8988T (cell line): ENCODE data around the gene CFB.
"Not testable (repeated sequence)": the region's sequence is repeated elsewhere in the genome, so short reads cannot be mapped to it uniquely, and the experiment has no call there.

Experiments
- DNase-seq: peaks from one replicate; pipeline ENCODE4 v3.0.0; 2011

The CFB gene

DNA sequence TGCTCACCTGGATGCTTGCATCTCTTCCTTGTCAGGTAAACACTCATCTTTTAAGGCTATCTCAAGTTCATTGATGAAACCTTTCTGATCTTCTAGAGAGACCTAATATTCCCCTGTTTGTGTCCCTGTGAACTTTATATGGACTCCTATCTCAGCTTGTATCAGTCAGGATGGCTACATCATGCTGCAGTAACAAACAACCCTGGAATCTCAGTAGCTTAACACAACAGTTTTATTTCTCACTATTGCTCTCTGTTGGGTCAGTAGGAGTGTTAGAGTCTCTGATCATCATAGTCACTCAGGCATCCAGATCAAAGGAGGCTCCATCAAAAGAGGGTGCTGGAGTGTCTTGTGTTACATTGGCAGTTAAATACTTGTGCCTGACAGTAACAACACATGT is 30.5 kb upstream of the CFB start:
- DNase-seq, result no peak

- DNase-seq, result no peak
These were observed 30.1 kb upstream of the CFB start for GRCh38 chr6:31915756-31916155.

DNA sequence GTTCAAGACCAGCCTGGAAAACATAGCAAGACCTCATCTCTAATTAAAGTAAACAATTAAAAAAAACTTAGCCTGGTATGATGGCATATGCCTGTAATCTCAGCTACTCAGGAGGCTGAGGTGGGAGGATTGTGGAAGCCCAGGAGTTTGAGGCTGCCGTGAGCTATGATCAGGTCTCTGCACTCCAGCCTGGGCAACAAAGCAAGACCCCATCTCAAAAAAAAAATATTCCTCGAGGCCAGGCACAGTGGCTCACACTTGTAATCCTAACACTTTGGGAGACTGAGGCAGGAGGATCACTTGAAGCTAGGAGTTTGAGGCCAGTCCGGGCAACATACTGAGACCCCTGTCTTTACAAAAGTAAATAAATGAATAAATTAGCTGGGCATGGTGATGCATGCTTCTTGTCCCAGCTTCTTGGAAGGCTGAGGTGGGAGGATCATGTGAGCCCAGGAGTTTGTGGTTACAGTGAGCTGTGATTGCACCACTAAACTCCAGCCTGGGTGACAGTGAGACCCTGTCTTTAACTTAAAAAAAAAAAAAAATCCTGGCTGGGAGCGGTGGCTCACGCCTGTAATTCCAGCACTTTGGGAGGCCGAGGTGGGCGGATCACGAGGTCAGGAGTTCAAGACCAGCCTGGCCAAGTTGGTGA is 27.7 kb upstream of the CFB start:
- no peak for DNase-seq

DNA sequence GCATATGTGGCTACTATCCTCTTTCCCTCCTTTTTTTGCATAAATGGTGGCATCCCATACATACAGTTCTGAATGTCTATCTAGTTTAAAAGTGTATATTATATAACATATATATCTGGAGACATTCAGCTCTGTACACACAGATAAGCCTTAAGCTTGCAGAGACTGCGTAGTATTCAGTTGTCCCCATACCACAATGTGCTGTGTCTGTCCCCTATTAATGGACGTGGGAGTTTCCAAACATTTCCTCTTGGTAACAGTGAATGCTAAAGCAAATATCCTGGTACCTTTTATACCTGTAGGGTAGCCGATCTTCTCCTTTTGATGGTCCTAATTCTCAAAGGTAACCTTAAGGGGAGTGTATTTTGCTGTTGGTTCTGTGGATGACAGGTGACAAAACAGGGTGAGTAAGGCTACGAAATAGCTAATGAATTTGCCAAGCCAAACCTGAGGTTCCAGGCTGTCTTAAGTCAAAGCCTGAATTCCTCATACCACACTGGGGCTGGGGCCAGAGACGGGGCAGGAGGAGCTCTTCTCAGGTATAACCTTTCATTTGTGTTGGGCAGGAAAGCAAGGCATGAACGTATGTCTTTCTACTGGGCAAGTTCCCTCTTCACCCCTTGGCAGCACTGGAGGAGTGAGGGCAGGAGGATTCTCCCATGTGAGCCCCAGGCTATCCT is 26.1 kb upstream of the CFB start:
- DNase-seq, result peak; percentile 1

- peak; percentile 1 for DNase-seq
These were observed 25.1 kb upstream of the CFB start for GRCh38 chr6:31920811-31921210.

- no peak for DNase-seq
These were observed 23.0 kb upstream of the CFB start for GRCh38 chr6:31922942-31923341.

- DNase-seq, result no peak
These were observed 18.5 kb upstream of the CFB start, which contains the start of gene C2 for GRCh38 chr6:31927242-31927862. Gene C2 (plus strand): TSS chr6:31927717. CDS start chr6:31927753, 36 bp downstream.

GRCh38 chr6:31927863-31928671 is 17.8 kb upstream of the CFB start:
- DNase-seq, result no peak

GRCh38 chr6:31928672-31928939 is 17.3 kb upstream of the CFB start:
- DNase-seq, result no peak

- DNase-seq, result no peak
These were observed 14.9 kb upstream of the CFB start for GRCh38 chr6:31930962-31931361.

- DNase-seq, result not testable (repeated sequence)
These were observed 13.8 kb upstream of the CFB start for GRCh38 chr6:31932137-31932536.

- DNase-seq, result no peak
These were observed 12.4 kb upstream of the CFB start for GRCh38 chr6:31933537-31933936.

- DNase-seq, result no peak
These were observed 10.9 kb upstream of the CFB start for GRCh38 chr6:31935021-31935420.

- DNase-seq, result no peak
These were observed 10.1 kb upstream of the CFB start for GRCh38 chr6:31935823-31936222.

- no peak for DNase-seq
These were observed 5.6 kb upstream of the CFB start for GRCh38 chr6:31940256-31940664.

DNA sequence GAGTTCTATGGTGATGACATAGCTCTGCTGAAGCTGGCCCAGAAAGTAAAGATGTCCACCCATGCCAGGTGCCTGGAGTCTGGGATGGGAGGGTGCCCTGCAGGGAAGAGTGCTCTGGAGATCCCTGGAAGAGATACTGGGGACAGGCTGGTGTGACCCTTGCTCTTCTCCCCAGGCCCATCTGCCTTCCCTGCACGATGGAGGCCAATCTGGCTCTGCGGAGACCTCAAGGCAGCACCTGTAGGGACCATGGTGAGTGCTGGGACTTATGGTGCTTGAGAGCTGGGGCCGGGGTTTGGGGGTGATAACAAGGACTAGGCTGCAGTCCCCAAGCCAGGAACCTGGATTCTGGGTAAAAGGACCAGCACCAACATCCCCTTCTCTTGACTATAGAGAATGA is 2.2 kb upstream of the CFB start:
- no peak for DNase-seq

DNA sequence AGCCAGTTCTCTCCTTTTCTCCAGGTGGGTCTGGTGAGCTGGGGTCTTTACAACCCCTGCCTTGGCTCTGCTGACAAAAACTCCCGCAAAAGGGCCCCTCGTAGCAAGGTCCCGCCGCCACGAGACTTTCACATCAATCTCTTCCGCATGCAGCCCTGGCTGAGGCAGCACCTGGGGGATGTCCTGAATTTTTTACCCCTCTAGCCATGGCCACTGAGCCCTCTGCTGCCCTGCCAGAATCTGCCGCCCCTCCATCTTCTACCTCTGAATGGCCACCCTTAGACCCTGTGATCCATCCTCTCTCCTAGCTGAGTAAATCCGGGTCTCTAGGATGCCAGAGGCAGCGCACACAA is 765 bp upstream of the CFB start:
- no peak for DNase-seq

- DNase-seq, result no peak
These were observed 533 bp downstream of the CFB start for GRCh38 chr6:31946370-31946885.

DNA sequence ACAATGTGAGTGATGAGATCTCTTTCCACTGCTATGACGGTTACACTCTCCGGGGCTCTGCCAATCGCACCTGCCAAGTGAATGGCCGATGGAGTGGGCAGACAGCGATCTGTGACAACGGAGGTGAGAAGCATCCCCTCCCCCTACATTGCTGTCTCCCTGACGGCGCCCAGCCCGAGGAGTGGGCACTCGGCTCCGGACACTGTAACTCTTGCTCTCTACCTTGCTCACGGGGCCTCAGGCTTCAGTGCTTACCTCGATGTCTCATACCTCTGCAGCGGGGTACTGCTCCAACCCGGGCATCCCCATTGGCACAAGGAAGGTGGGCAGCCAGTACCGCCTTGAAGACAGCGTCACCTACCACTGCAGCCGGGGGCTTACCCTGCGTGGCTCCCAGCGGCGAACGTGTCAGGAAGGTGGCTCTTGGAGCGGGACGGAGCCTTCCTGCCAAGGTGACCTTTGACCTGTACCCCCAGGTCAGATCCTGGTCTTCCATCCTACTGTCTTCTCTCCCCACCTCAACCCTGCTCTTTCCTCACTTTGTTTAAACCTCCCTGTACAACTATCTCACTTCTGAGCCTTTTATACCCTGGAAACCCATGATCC is 1.3 kb downstream of the CFB start:
- no peak for DNase-seq

DNA sequence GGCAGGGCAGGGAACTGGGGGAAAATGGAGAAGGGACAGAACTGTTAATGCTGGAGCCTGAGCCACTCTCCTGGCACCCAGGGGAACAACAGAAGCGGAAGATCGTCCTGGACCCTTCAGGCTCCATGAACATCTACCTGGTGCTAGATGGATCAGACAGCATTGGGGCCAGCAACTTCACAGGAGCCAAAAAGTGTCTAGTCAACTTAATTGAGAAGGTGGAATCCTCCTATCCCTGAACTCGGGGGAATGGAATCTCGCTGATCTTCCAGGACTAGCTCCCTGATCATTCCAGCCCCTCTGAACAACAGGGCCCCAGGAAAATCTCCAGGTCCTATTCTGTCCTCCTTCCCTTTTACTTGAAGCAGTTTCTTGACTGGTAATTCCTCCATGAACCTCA is 2.0 kb downstream of the CFB start:
- no peak for DNase-seq

GRCh38 chr6:31948306-31948705 is 2.4 kb downstream of the CFB start:
- DNase-seq, result no peak

DNA sequence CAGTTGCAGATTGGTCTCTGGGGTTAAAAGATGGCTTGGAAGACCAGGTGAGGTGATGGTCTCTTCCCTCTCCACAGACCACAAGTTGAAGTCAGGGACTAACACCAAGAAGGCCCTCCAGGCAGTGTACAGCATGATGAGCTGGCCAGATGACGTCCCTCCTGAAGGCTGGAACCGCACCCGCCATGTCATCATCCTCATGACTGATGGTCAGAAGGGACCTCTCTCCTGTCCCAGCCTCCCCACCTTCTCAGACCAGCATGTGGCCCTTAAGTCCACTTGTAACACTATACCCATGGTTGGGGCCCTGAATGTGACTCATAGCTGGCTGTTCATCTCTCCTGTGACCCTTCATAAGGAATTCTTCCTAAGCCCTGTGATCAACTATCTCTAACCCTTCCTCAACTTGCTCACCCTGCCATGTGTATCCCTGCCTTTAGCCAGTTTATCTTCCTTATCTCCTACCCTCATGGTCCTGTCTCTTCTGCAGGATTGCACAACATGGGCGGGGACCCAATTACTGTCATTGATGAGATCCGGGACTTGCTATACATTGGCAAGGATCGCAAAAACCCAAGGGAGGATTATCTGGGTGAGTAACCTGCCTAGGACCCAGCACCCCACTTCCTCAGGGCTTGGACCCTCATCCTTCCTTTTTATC is 3.0 kb downstream of the CFB start:
- DNase-seq, result no peak
